HCT116 (cell line): Measurements from ENCODE around the gene TWIST1. TPM values are rescaled to one million over a fixed set of nuclear protein-coding genes. Genes with fewer than 3 reads are reported as not detected.

Experiments used
- ATAC-seq: fragments of 200-7000 bp; cut with Tn5 transposase; 2 replicates; pipeline ENCODE4 v1.9.1; 2020; ENCODE audit warnings: mild to moderate bottlenecking, moderate library complexity
- BruUV-seq: library from RNA; stranded (reverse); fragments of 400-500 nt; replicated peaks from 2 replicates; lab custom pipeline; 2021; lab: Mats Ljungman, UMichigan
- CTCF ChIA-PET: fragments of 300-600 bp; sonication (Branson Sonifier 250); formaldehyde crosslinking; loops from one replicate; lab custom pipeline; 2021; ENCODE audit warnings: antibody characterized with exemption; lab: Charles Lee
- POLR2A ChIA-PET: fragments of 300-600, 350-600 bp; sonication (Branson Sonifier 250); formaldehyde crosslinking; loops from one replicate; lab custom pipeline; 2021; ENCODE audit warnings: antibody characterized with exemption; lab: Charles Lee
- RAD21 ChIA-PET, 2 experiments: fragments of 300-600 bp; sonication (Branson Sonifier 250); formaldehyde crosslinking; loops; one replicate each; lab custom pipeline; 2023; ENCODE audit warnings: low total read pairs in 2 of 2; ENCODE audit not compliant: uncharacterized antibody in 2 of 2, unreplicated experiment in 2 of 2, low non-redundant PET in 1 of 2; lab: Charles Lee
- DNase-seq: peaks from one replicate; pipeline ENCODE4 v3.0.0-alpha.2; 2010; ENCODE audit warnings: low read depth, low spot score
- H2AFZ ChIP-seq: fragments of 200-600 bp; shearing (Covaris generic), sonication (generic); 2 replicates; pipeline ENCODE4 v1.6.1; 2017; ENCODE audit warnings: low read depth, mixed run types, mixed read lengths, antibody characterized with exemption, low read length; ENCODE audit not compliant: poor library complexity, severe bottlenecking
- H3K27ac ChIP-seq: 2 replicates; pipeline ENCODE4 v1.5.1; 2012; ENCODE audit warnings: low read depth, low read length
- H3K27me3 ChIP-seq: fragments of 200-600 bp; sonication (generic); 2 replicates; pipeline ENCODE4 v1.6.1; 2016; ENCODE audit warnings: mixed run types, low read length, mixed read lengths; ENCODE audit not compliant: insufficient read depth
- H3K36me3 ChIP-seq, 2 experiments: fragments of 200-500 bp in 1 of 2; fragments of 200-600 bp in 1 of 2; sonication (Bioruptor generic) in 1 of 2; sonication (generic) in 1 of 2; 2 replicates each; pipeline versions ENCODE4 v1.5.1 to v1.6.1; 2014 to 2016; ENCODE audit warnings: low read length in 2 of 2, inconsistent platforms in 1 of 2, mixed read lengths in 1 of 2, mixed run types in 1 of 2; ENCODE audit not compliant: insufficient read depth in 2 of 2, control insufficient read depth in 1 of 2
- H3K4me1 ChIP-seq, 2 experiments: fragments of 200-600 bp in 1 of 2; sonication (generic) in 1 of 2; 2 replicates each; pipeline versions ENCODE4 v1.5.1 to v1.6.1; 2012 to 2017; ENCODE audit warnings: low read length in 2 of 2, inconsistent platforms in 1 of 2, mild to moderate bottlenecking in 1 of 2, mixed read lengths in 1 of 2, mixed run types in 1 of 2, moderate library complexity in 1 of 2; ENCODE audit not compliant: insufficient read depth in 2 of 2, control insufficient read depth in 1 of 2
- H3K4me2 ChIP-seq: fragments of 200-600 bp; sonication (generic); 2 replicates; pipeline ENCODE4 v1.6.1; 2017; ENCODE audit warnings: mixed run types, low read length, mixed read lengths
- H3K4me3 ChIP-seq, 2 experiments: fragments of 200-600 bp in 1 of 2; sonication (generic) in 1 of 2; replicated peaks in 1 of 2; 2 replicates each; pipeline ENCODE4 v1.5.1; 2011 to 2016; ENCODE audit warnings: low read length in 2 of 2, control low read depth in 1 of 2, low read depth in 1 of 2, mild to moderate bottlenecking in 1 of 2, mixed read lengths in 1 of 2, mixed run types in 1 of 2
- H3K79me2 ChIP-seq: fragments of 200-600 bp; sonication (generic); 2 replicates; pipeline ENCODE4 v1.6.1; 2017; ENCODE audit warnings: mild to moderate bottlenecking, mixed run types, low read length, moderate library complexity, mixed read lengths; ENCODE audit not compliant: insufficient read depth
- H3K9ac ChIP-seq: fragments of 200-600 bp; sonication (generic); 2 replicates; pipeline ENCODE4 v1.6.1; 2016; ENCODE audit warnings: low read length, mixed read lengths
- H3K9me2 ChIP-seq: fragments of 200-600 bp; sonication (generic), shearing (Covaris generic); 2 replicates; pipeline ENCODE4 v1.6.1; 2017; ENCODE audit warnings: mixed run types, mild to moderate bottlenecking, moderate library complexity; ENCODE audit not compliant: insufficient read depth
- H3K9me3 ChIP-seq, 2 experiments: fragments of 200-500 bp in 1 of 2; fragments of 200-600 bp in 1 of 2; sonication (Bioruptor generic) in 1 of 2; sonication (generic) in 1 of 2; 2 replicates each; pipeline ENCODE4 v1.6.1; 2014 to 2017; ENCODE audit warnings: low read length in 2 of 2, mixed read lengths in 2 of 2, inconsistent platforms in 1 of 2, low read depth in 1 of 2, mild to moderate bottlenecking in 1 of 2, mixed run types in 1 of 2, moderate library complexity in 1 of 2; ENCODE audit not compliant: control insufficient read depth in 1 of 2, insufficient read depth in 1 of 2
- H4K20me1 ChIP-seq: fragments of 200-600 bp; sonication (generic), shearing (Covaris generic); 2 replicates; pipeline ENCODE4 v1.6.1; 2017; ENCODE audit warnings: mixed run types, mild to moderate bottlenecking, moderate library complexity; ENCODE audit not compliant: insufficient read depth
- CBX3 ChIP-seq: IDR thresholded peaks from 2 replicates; pipeline ENCODE4 v1.6.1; 2012; ENCODE audit warnings: low read depth
- CEBPB ChIP-seq: IDR thresholded peaks from 2 replicates; pipeline ENCODE4 v1.6.1; 2012; ENCODE audit warnings: low read depth
- EGR1 ChIP-seq: IDR thresholded peaks from 2 replicates; pipeline ENCODE4 v1.6.1; 2012; ENCODE audit warnings: low read depth
- EZH2 ChIP-seq: fragments of 200-600 bp; sonication (generic); IDR thresholded peaks from 2 replicates; pipeline ENCODE4 v1.6.1; 2017; ENCODE audit warnings: antibody characterized with exemption, mixed run types
- EZH2phosphoT487 ChIP-seq: fragments of 200-600 bp; IDR thresholded peaks from 2 replicates; pipeline ENCODE4 v1.6.1; 2018; ENCODE audit warnings: antibody characterized with exemption, borderline replicate concordance
- FOSL1 ChIP-seq: IDR thresholded peaks from 2 replicates; pipeline ENCODE4 v1.6.1; 2012; ENCODE audit warnings: low read depth
- POLR2AphosphoS5 ChIP-seq: IDR thresholded peaks from 2 replicates; pipeline ENCODE4 v1.6.1; 2011; ENCODE audit warnings: mild to moderate bottlenecking, low read depth, low read length, moderate library complexity
- REST ChIP-seq: IDR thresholded peaks from 2 replicates; pipeline ENCODE4 v1.6.1; 2012; ENCODE audit warnings: low read depth
- SIN3A ChIP-seq: IDR thresholded peaks from 2 replicates; pipeline ENCODE4 v1.6.1; 2012; ENCODE audit warnings: low read depth
- SP1 ChIP-seq: IDR thresholded peaks from 2 replicates; pipeline ENCODE4 v1.6.1; 2012; ENCODE audit warnings: low read depth
- SRF ChIP-seq: IDR thresholded peaks from 2 replicates; pipeline ENCODE4 v1.6.1; 2012; ENCODE audit warnings: low read depth
- TCF7L2 ChIP-seq: IDR thresholded peaks from 2 replicates; pipeline ENCODE4 v1.7.0; 2011; ENCODE audit warnings: borderline replicate concordance, inconsistent platforms; ENCODE audit not compliant: insufficient read depth, insufficient read length; ENCODE audit errors: extremely low read depth
- YY1 ChIP-seq: IDR thresholded peaks from 2 replicates; pipeline ENCODE4 v1.6.1; 2011; ENCODE audit warnings: low read length, low read depth, moderate library complexity, mild to moderate bottlenecking; ENCODE audit not compliant: insufficient replicate concordance; ENCODE audit errors: extremely low read depth
- ZNF274 ChIP-seq: fragments of 200-500 bp; sonication (Bioruptor generic); IDR thresholded peaks from 2 replicates; pipeline ENCODE4 v1.6.1; 2014; ENCODE audit warnings: mild to moderate bottlenecking, low read depth, low read length, inconsistent platforms
- intact Hi-C: fragments of 100-400 bp; cut with micrococcal nuclease; formaldehyde crosslinking; loops from 2 replicates; pipeline ENCODE4 v1.10.0; 2022
- total RNA-seq: library from RNA; stranded (reverse); gene quantifications from one replicate; pipeline ENCODE4 v1.2.1, GENCODE V29; 2021; ENCODE audit not compliant: unreplicated experiment
- TF ChIP-seq, protein P1 (sequence below), 3 experiments: fragments of 200-600 bp in 1 of 3; sonication (generic) in 1 of 3; IDR thresholded peaks in 2 of 3; conservative IDR thresholded peaks in 1 of 3; 2 replicates each; pipeline ENCODE4 v1.5.1; 2012 to 2017; ENCODE audit warnings: low read depth in 2 of 3, low read length in 2 of 3, antibody characterized with exemption in 1 of 3, borderline replicate concordance in 1 of 3, control low read depth in 1 of 3, mild to moderate bottlenecking in 1 of 3, mixed read lengths in 1 of 3, mixed run types in 1 of 3, moderate library complexity in 1 of 3; ENCODE audit not compliant: insufficient read depth in 1 of 3

The TWIST1 gene
- total RNA-seq, 1 experiment from 2014 or later: 0.86 TPM

GRCh38 chr7:19104811-19105210, 12.6 kb downstream of the TWIST1 start:
- Histone ChIP-seq H3K36me3 (no peaks in the 10 kb centered on the region), H3K4me2 (no peak overlapping the region), H4K20me1 (no peaks in the 10 kb centered on the region), H3K79me2 (no peaks in the 10 kb centered on the region), H3K27me3 (no peaks in the 10 kb centered on the region), H3K9me2 (no peaks in the 10 kb centered on the region)
- no TSS peak for BruUV-seq
- ChIA-PET RAD21 (no interaction called here), POLR2A (interaction anchor here (0.6 kb wide), 1 partner anchor 80 kb away, joined by 4 read pairs; no protein-coding TSS in a partner anchor), CTCF (no interaction called here)
- intact Hi-C loops: no loop called here
- TF ChIP-seq CEBPB (no peak), EZH2phosphoT487 (no peak), EZH2 (no peak), TCF7L2 (no peak), CBX3 (no peak), POLR2AphosphoS5 (no peak), ZNF274 (no peak), SIN3A (no peak), EGR1 (no peak), REST (no peak), YY1 (no peak), SRF (no peak), FOSL1 (no peak), SP1 (no peak)
- TF ChIP-seq, protein P1, sequence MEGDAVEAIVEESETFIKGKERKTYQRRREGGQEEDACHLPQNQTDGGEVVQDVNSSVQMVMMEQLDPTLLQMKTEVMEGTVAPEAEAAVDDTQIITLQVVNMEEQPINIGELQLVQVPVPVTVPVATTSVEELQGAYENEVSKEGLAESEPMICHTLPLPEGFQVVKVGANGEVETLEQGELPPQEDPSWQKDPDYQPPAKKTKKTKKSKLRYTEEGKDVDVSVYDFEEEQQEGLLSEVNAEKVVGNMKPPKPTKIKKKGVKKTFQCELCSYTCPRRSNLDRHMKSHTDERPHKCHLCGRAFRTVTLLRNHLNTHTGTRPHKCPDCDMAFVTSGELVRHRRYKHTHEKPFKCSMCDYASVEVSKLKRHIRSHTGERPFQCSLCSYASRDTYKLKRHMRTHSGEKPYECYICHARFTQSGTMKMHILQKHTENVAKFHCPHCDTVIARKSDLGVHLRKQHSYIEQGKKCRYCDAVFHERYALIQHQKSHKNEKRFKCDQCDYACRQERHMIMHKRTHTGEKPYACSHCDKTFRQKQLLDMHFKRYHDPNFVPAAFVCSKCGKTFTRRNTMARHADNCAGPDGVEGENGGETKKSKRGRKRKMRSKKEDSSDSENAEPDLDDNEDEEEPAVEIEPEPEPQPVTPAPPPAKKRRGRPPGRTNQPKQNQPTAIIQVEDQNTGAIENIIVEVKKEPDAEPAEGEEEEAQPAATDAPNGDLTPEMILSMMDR (IDR thresholded peaks at IDR 0.05 in 2 of 3, conservative IDR thresholded peaks at IDR 0.05 in 1 of 3; ENCODE audit: borderline replicate concordance in 1 of 3, insufficient read depth in 1 of 3, low read depth in 2 of 3, low read length in 2 of 3): no peak
- TF ChIP-seq, all 23 proteins: peak for 0
- Histone ChIP-seq H3K9me3 (no peaks in the 10 kb centered on the region), H3K27ac (no peak overlapping the region), H3K9ac (no peak overlapping the region), H3K4me1 (peaks cover 6 to 19% of the 10 kb centered on the region in 2 experiments; a peak in 3 of 4 replicates), H3K4me3 (no peak overlapping the region), H2AFZ (no peak overlapping the region)
- ATAC-seq: no peak
- DNase-seq: no peak
